Measurements from ENCODE around the gene TAS2R16. TPM values are rescaled to one million over a fixed set of nuclear protein-coding genes. Genes with fewer than 3 reads are reported as not detected.

The TAS2R16 gene, protein sequence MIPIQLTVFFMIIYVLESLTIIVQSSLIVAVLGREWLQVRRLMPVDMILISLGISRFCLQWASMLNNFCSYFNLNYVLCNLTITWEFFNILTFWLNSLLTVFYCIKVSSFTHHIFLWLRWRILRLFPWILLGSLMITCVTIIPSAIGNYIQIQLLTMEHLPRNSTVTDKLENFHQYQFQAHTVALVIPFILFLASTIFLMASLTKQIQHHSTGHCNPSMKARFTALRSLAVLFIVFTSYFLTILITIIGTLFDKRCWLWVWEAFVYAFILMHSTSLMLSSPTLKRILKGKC
- total RNA-seq (not detected), polyA plus RNA-seq (not detected), total RNA-seq (0 reads per million in 6 experiments)

DNA sequence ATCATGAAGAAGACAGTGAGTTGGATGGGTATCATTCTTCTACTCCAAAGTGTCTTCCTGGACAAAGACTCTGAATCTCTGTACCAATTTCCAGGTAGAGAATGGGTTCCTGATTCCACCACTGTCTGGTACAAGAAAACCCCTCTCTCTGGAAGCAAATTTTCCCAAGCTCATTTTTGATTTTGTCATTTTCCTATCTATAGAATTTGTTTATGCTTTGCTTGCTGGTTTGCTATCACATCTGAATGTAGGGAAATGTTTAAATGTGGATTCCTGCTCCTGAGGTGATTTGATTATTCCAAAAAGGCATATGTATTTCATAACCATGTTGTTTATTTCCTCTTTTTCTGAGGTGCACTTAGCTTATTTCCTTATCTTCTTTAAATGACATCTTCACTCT lies at the start of gene TAS2R16:
TAS2R16 (minus strand) TSS at position 101 of the 400 bp plus-strand sequence; CDS start at position 35, 66 bp downstream.
- no peak for ATAC-seq
- no peaks in the 10 kb centered on the region for H3K4me1 Mint-ChIP-seq

GRCh38 chr7:123043642-123044041 lies 48.1 kb upstream of the TAS2R16 start:
- DNase-seq (no peak), ATAC-seq (no peak)
- no peak overlapping the region for H3K4me3 Mint-ChIP-seq
- peaks cover 0 to 8% (median 0%) of the 10 kb centered on the region in 3 donors for H3K36me3 Mint-ChIP-seq
- peaks cover 10 to 25% (median 15%) of the 10 kb centered on the region in 9 donors for H3K9me3 Mint-ChIP-seq
- no peaks in the 10 kb centered on the region for H3K4me1 Mint-ChIP-seq
- POLR2A ChIA-PET: no interaction called here
- H3K27ac Mint-ChIP-seq: no peak overlapping the region
- H3K27me3 Mint-ChIP-seq: no peaks in the 10 kb centered on the region

More for the DNA sequence above, at the start of gene TAS2R16:
- DNase-seq: no peak
- POLR2A ChIA-PET: no interaction called here
- no peaks in the 10 kb centered on the region for H3K27me3 Mint-ChIP-seq
- no peak within 1 kb of the TSS for H3K4me3 Mint-ChIP-seq
- H3K36me3 Mint-ChIP-seq: no peaks in the 10 kb centered on the region
- peaks cover 0 to 23% (median 2%) of the 10 kb centered on the region in 9 donors for H3K9me3 Mint-ChIP-seq
- no peak within 1 kb of the TSS for H3K27ac Mint-ChIP-seq

DNA sequence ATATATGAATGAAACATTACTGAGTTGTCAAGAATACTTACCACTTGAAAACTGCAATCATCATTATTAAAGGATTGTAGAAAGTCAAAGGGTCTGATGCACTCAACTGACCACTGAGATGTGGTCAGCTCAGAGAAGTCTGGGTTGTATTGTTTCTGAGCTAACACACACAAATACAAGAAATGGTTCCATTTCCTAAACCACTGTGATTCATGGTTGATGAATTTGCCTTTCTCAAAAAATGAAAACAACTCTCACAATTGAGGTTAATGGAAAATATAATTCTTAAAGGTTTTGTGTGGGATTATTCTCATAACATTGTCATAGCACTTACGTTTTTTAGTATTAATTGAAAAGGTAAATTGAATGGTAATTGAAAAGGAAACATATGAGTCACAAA lies 45.6 kb upstream of the TAS2R16 start:
- Mint-ChIP-seq H3K4me3 (no peak overlapping the region), H3K9me3 (peaks cover 0 to 14% (median 6%) of the 10 kb centered on the region in 9 donors)
- ATAC-seq: no peak

GRCh38 chr7:123039269-123039668 lies 43.8 kb upstream of the TAS2R16 start:
- ATAC-seq: no peak
- Mint-ChIP-seq H3K27me3 (no peaks in the 10 kb centered on the region), H3K4me3 (no peak overlapping the region), H3K9me3 (peaks cover 0 to 16% (median 9%) of the 10 kb centered on the region in 9 donors), H3K36me3 (peaks cover 0 to 4% (median 0%) of the 10 kb centered on the region in 3 donors), H3K4me1 (no peaks in the 10 kb centered on the region), H3K27ac (no peak overlapping the region)
- no peak for DNase-seq
- POLR2A ChIA-PET: no interaction called here

More for the DNA sequence above, 45.6 kb upstream of the TAS2R16 start:
- POLR2A ChIA-PET: no interaction called here
- Mint-ChIP-seq H3K27ac (no peak overlapping the region), H3K36me3 (peaks cover 0 to 4% (median 0%) of the 10 kb centered on the region in 3 donors), H3K4me1 (no peaks in the 10 kb centered on the region), H3K27me3 (no peaks in the 10 kb centered on the region)
- no peak for DNase-seq

GRCh38 chr7:123034106-123034505 lies 38.6 kb upstream of the TAS2R16 start:
- Mint-ChIP-seq H3K36me3 (peaks cover 0 to 4% (median 0%) of the 10 kb centered on the region in 3 donors), H3K4me3 (no peak overlapping the region), H3K4me1 (no peaks in the 10 kb centered on the region), H3K27ac (no peak overlapping the region), H3K27me3 (no peaks in the 10 kb centered on the region), H3K9me3 (peaks cover 9 to 31% (median 18%) of the 10 kb centered on the region in 9 donors)
- no peak for DNase-seq
- ATAC-seq: no peak
- POLR2A ChIA-PET: no interaction called here

DNA sequence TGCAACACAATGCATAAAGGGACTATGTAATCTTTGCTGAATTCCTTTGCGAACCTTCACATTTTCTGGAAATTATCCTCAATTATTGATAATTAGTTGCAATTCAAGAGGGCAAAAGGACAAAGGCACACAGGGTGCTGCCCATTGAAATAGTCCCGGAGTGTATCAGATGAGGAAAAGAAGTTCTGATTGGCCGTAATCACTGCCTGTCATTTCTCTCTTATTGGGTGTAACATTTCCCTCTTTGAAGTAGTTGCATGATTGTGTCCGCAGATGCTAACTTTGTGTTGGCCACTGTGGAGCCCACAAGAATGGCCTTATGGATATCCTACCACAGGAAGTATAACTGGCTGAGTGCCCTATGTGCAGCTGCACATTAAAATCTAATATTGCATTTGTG lies 35.1 kb upstream of the TAS2R16 start:
- H3K4me3 Mint-ChIP-seq: no peak overlapping the region
- no peaks in the 10 kb centered on the region for H3K27me3 Mint-ChIP-seq
- POLR2A ChIA-PET: no interaction called here
- DNase-seq (no peak), ATAC-seq (no peak)
- no peaks in the 10 kb centered on the region for H3K36me3 Mint-ChIP-seq
- no peaks in the 10 kb centered on the region for H3K4me1 Mint-ChIP-seq
- H3K27ac Mint-ChIP-seq: no peak overlapping the region
- H3K9me3 Mint-ChIP-seq: peaks cover 3 to 31% (median 15%) of the 10 kb centered on the region in 9 donors

- H3K27ac Mint-ChIP-seq: no peak overlapping the region
Observed at GRCh38 chr7:123028339-123028738, 32.8 kb upstream of the TAS2R16 start.

DNA sequence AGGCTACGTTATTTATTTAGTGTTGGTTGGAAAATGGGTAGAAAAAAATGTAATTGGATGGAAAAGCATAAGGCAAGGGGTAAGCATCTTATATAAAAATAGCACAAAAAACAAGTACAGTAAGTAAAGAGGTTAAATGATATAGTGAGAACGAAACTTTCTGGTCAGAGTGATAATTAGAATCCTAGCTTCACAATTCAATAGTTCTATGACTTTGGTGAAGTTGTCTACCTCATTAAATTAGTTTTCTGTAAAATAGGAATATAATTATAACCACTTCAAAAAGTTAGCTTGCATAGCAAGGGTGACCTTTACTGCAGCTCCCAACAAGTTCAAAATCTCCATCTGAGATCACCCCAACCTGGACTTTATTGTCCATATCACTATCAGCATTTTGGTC lies 30.8 kb upstream of the TAS2R16 start:
- DNase-seq (no peak), ATAC-seq (no peak)
- Mint-ChIP-seq H3K9me3 (peaks cover 7 to 17% (median 9%) of the 10 kb centered on the region in 9 donors), H3K27me3 (no peaks in the 10 kb centered on the region), H3K4me1 (no peaks in the 10 kb centered on the region), H3K36me3 (peaks cover 0 to 8% (median 0%) of the 10 kb centered on the region in 3 donors), H3K27ac (no peak overlapping the region), H3K4me3 (no peak overlapping the region)
- POLR2A ChIA-PET: no interaction called here

More at GRCh38 chr7:123028339-123028738, 32.8 kb upstream of the TAS2R16 start:
- Mint-ChIP-seq H3K4me1 (no peaks in the 10 kb centered on the region), H3K36me3 (no peaks in the 10 kb centered on the region), H3K4me3 (no peak overlapping the region), H3K27me3 (no peaks in the 10 kb centered on the region), H3K9me3 (peaks cover 0 to 25% (median 6%) of the 10 kb centered on the region in 9 donors)
- POLR2A ChIA-PET: no interaction called here
- DNase-seq: no peak
- no peak for ATAC-seq

DNA sequence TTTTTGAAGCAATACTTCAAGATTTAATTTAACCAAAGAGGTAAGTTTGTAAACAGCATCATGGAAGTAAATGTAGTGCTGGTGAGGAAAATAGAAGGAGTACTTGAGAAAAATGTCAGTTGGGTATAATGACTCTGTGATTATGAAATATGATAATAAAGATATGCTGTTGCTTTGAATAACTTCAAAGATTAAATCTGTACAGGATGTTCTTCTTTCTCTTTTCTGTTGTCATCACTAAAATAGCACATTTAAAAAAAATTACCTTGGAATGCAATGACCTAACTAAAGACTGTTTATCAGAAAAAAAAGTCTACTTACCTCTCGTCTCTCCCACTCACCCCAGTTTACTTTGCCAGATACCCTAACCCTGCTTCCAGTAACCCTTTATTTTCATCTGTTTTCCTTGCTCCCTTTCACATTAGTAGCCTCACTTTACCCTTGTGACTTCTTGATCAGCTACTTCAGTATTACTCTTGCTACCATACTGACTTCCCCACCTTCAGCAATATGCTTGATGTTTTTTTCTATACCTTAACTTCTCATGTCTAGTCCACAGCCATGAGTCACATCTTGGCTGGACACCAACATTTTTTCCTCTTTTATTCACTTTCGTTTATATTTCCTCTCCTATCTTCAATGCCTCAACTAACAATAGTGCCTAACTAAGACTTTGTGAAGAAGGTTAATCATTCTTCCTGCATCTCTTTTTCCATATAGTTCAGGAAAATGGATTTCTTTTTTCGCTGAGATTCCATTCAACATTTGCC lies 29.7 kb upstream of the TAS2R16 start:
- Mint-ChIP-seq H3K27me3 (no peaks in the 10 kb centered on the region), H3K27ac (no peak overlapping the region), H3K9me3 (peaks cover 4 to 19% (median 12%) of the 10 kb centered on the region in 9 donors), H3K4me3 (no peak overlapping the region), H3K36me3 (peaks cover 0 to 10% (median 0%) of the 10 kb centered on the region in 3 donors), H3K4me1 (no peaks in the 10 kb centered on the region)
- no peak for ATAC-seq
- POLR2A ChIA-PET: no interaction called here
- no peak for DNase-seq

GRCh38 chr7:123023126-123023525 lies 27.6 kb upstream of the TAS2R16 start:
- ATAC-seq: no peak
- Mint-ChIP-seq H3K27ac (no peak overlapping the region), H3K4me3 (no peak overlapping the region), H3K27me3 (no peaks in the 10 kb centered on the region), H3K4me1 (no peaks in the 10 kb centered on the region), H3K36me3 (peaks cover 0 to 10% (median 0%) of the 10 kb centered on the region in 3 donors), H3K9me3 (peaks cover 5 to 32% (median 12%) of the 10 kb centered on the region in 9 donors)
- POLR2A ChIA-PET: no interaction called here
- DNase-seq: no peak

DNA sequence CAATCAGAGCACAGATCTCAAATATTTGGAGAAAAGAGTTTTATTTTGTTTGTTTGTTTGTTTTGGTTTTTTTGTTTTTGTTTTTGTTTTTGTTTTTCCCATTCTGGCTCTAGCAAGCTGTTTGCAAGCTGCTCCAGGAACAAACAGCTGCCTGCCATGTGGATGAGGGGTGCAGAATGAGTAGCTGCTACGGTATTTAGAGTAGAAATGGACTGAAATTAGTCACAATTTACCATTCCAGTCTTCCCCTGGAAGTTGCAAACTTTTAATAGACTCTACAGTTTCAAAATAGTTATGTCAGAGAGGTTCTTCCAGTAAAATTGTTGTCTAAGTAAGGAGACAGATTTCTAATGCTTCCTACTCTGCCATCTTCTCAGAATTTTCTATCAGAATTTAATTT lies 27.1 kb upstream of the TAS2R16 start:
- H3K4me3 Mint-ChIP-seq: no peak overlapping the region
- ATAC-seq (no peak), DNase-seq (no peak)
- H3K36me3 Mint-ChIP-seq: peaks cover 0 to 10% (median 0%) of the 10 kb centered on the region in 3 donors
- H3K27ac Mint-ChIP-seq: no peak overlapping the region
- H3K27me3 Mint-ChIP-seq: no peaks in the 10 kb centered on the region
- POLR2A ChIA-PET: no interaction called here
- H3K9me3 Mint-ChIP-seq: peaks cover 5 to 32% (median 13%) of the 10 kb centered on the region in 9 donors
- H3K4me1 Mint-ChIP-seq: no peaks in the 10 kb centered on the region

- H3K27ac Mint-ChIP-seq: no peak overlapping the region
Observed at GRCh38 chr7:123012435-123012834, 16.9 kb upstream of the TAS2R16 start.

DNA sequence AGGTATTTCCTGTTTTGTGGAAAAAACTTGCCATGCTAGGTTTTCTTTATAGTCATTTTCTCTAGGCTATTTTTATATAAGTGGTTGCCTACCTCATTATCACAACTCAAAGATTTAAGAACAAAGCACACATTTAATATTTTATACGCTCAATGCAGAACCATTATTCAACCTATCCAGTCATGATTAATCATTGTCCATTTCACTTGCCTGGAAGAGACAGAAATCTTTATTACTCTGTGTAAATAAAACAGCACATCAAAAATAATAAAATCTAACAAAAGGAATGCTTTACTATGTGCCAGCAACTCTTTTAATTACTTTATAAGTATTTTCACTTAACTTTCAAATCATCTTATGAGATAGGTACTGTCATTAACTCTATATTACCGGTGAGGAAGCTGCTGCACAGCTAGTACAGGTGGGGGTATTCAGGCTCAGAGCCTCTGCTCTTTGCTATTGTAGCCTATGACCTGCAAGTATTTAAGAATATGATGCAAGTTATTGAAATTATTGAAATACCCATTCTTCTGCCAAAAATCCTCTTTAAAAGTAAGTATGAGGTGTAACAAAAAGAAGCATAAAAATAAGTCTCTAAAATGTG lies 16.4 kb upstream of the TAS2R16 start:
- Mint-ChIP-seq H3K4me3 (no peak overlapping the region), H3K4me1 (no peaks in the 10 kb centered on the region), H3K9me3 (peaks cover 4 to 33% (median 12%) of the 10 kb centered on the region in 9 donors), H3K27ac (no peak overlapping the region), H3K36me3 (no peaks in the 10 kb centered on the region), H3K27me3 (no peaks in the 10 kb centered on the region)
- POLR2A ChIA-PET: no interaction called here
- ATAC-seq (no peak), DNase-seq (no peak)

More at GRCh38 chr7:123012435-123012834, 16.9 kb upstream of the TAS2R16 start:
- no peak overlapping the region for H3K4me3 Mint-ChIP-seq
- H3K27me3 Mint-ChIP-seq: no peaks in the 10 kb centered on the region
- DNase-seq (no peak), ATAC-seq (no peak)
- no peaks in the 10 kb centered on the region for H3K36me3 Mint-ChIP-seq
- no peaks in the 10 kb centered on the region for H3K4me1 Mint-ChIP-seq
- peaks cover 4 to 35% (median 12%) of the 10 kb centered on the region in 9 donors for H3K9me3 Mint-ChIP-seq
- POLR2A ChIA-PET: no interaction called here

Data from naive thymus-derived CD8-positive, alpha-beta T cell (primary cell).